GM21619 (cell line): ENCODE results near the gene SYCP2.
"Not testable (repeated sequence)": the region's sequence is repeated elsewhere in the genome, so short reads cannot be mapped to it uniquely, and the experiment has no call there.

Source experiments
- ATAC-seq: cut with Tn5 transposase; IDR thresholded peaks from one replicate; pipeline ENCODE4 v1.9.1; 2021; ENCODE audit not compliant: unreplicated experiment

The SYCP2 gene

GRCh38 chr20:59933296-59933848, at the start of gene SYCP2:
SYCP2 (minus strand) TSS chr20:59933637; CDS start chr20:59922413, 11,224 bp downstream.
- ATAC-seq: peak; percentile 21

GRCh38 chr20:59983076-59983475, 49.6 kb upstream of the SYCP2 start:
- no peak for ATAC-seq

- no peak for ATAC-seq
These were observed 43.6 kb upstream of the SYCP2 start for GRCh38 chr20:59977086-59977485.

GRCh38 chr20:59976156-59976782, 42.8 kb upstream of the SYCP2 start:
- no peak for ATAC-seq

- no peak for ATAC-seq
These were observed 38.8 kb upstream of the SYCP2 start for GRCh38 chr20:59972037-59972801.

- ATAC-seq: no peak
These were observed 38.0 kb upstream of the SYCP2 start for GRCh38 chr20:59971428-59971827.

GRCh38 chr20:59966428-59966827, 33.0 kb upstream of the SYCP2 start:
- ATAC-seq: no peak

- no peak for ATAC-seq
These were observed 28.7 kb upstream of the SYCP2 start for GRCh38 chr20:59962155-59962554.

- no peak for ATAC-seq
These were observed 28.0 kb upstream of the SYCP2 start for GRCh38 chr20:59961423-59961822.

GRCh38 chr20:59958626-59959025, 25.2 kb upstream of the SYCP2 start:
- ATAC-seq: no peak

GRCh38 chr20:59958123-59958522, 24.7 kb upstream of the SYCP2 start, which contains the start of gene CDH26:
CDH26 (plus strand) TSS chr20:59958423; CDS start chr20:59958727, 304 bp downstream.
- ATAC-seq: no peak

- not testable (repeated sequence) for ATAC-seq
These were observed 24.1 kb upstream of the SYCP2 start for GRCh38 chr20:59957568-59957967.

- ATAC-seq: no peak
These were observed 21.8 kb upstream of the SYCP2 start for GRCh38 chr20:59955131-59955796.

GRCh38 chr20:59954718-59955117, 21.3 kb upstream of the SYCP2 start:
- no peak for ATAC-seq

- no peak for ATAC-seq
These were observed 16.5 kb upstream of the SYCP2 start for GRCh38 chr20:59949911-59950310.

GRCh38 chr20:59948828-59949720, 15.6 kb upstream of the SYCP2 start:
- peak; percentile 77 for ATAC-seq

- ATAC-seq: no peak
These were observed 14.8 kb upstream of the SYCP2 start for GRCh38 chr20:59948212-59948611.

- no peak for ATAC-seq
These were observed 13.9 kb upstream of the SYCP2 start for GRCh38 chr20:59947376-59947775.

GRCh38 chr20:59945731-59946130, 12.3 kb upstream of the SYCP2 start:
- ATAC-seq: no peak

GRCh38 chr20:59945175-59945574, 11.7 kb upstream of the SYCP2 start:
- no peak for ATAC-seq

GRCh38 chr20:59944726-59945125, 11.3 kb upstream of the SYCP2 start:
- no peak for ATAC-seq
